ENCODE results near the gene ADCY6.

Gene ADCY6

GRCh38 chr12:48782457-48783395 is 6.2 kb downstream of the ADCY6 start:
- DNase-seq: no peak

GRCh38 chr12:48781750-48782456 is 7.0 kb downstream of the ADCY6 start:
- DNase-seq: no peak

DNA sequence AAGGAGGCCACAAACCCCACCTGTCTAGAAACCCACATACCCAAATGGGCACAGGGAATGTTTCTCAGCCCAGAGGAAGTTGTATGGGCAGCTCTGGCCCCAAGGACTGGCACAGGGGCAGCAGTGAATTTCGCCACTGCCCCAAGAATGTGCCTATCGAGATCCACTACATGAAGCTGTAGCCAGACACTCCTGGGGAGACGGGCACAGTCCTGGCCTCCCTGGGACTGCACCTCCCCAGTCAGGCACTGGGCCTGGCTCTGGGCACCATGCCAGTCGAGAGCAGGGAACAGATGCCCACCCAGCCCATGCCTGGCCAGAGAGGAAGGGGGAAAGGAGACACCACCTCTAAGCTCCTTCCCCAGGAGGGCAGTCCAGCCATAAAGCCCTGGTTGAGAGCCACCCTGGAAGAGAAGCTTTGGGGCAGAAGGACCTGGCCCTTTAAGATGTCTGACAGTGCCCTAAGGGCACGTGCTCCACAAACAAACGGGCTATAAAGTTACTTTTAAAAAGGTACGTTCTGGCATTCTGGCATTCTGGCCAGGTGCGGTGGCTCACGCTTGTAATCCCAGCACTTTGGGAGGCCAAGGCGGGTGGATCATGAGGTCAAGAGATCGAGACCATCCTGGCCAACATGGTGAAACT is 8.4 kb downstream of the ADCY6 start:
- no peak for DNase-seq

GRCh38 chr12:48779869-48780268 is 9.0 kb downstream of the ADCY6 start:
- DNase-seq: no peak

- no peak for DNase-seq
These were observed 11.1 kb downstream of the ADCY6 start for GRCh38 chr12:48777501-48778400.

GRCh38 chr12:48776956-48777355 is 11.9 kb downstream of the ADCY6 start:
- no peak for DNase-seq

GRCh38 chr12:48775991-48776649 is 12.8 kb downstream of the ADCY6 start:
- DNase-seq: no peak

DNA sequence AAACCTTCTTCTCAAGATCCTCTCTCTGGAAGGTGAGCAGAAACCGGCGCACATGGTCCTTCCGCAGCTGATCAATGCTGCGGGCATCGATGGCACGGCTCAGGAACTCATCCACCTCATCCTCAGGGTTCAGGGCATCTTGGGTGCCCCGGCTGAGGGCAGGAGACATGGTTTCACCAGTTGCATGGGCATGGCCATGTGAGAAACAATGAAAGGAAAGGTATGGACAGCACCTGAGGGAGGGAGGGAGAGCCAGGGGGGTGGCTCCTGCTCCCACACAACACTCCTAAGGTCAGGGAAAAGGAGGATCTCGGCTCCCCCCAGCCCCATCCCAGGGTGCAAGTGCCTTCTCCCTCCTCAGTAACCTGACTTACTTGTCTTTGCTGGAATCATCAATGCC is 13.6 kb downstream of the ADCY6 start:
- DNase-seq: no peak

- no peak for DNase-seq
These were observed 14.4 kb downstream of the ADCY6 start for GRCh38 chr12:48774516-48774915.

GRCh38 chr12:48773686-48774085 is 15.2 kb downstream of the ADCY6 start:
- DNase-seq: no peak

- no peak for DNase-seq
These were observed 17.2 kb downstream of the ADCY6 start for GRCh38 chr12:48771588-48772112.

DNA sequence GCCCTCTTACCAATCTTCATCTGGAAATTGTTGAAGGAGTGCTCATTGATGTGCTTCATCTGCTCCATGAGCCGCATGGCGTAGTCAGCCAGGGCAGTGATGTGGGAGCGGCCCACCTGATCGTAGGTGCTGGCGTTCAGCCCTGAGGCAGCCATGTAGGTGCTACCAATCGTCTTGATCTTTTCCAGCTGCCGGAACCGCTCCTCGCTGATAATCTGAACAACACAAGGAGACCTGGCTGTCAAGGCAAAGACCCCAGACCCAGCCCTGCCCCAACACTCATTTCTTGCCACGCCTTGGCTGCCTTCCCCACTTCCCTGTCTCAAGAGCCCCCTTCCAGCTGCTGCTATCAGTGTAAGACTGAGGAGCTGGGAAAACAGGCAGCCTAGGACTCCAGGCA is 18.1 kb downstream of the ADCY6 start:
- no peak for DNase-seq

- no peak for DNase-seq
These were observed 20.2 kb downstream of the ADCY6 start for GRCh38 chr12:48768736-48769135.

GRCh38 chr12:48768147-48768546 is 20.7 kb downstream of the ADCY6 start:
- no peak for DNase-seq

DNA sequence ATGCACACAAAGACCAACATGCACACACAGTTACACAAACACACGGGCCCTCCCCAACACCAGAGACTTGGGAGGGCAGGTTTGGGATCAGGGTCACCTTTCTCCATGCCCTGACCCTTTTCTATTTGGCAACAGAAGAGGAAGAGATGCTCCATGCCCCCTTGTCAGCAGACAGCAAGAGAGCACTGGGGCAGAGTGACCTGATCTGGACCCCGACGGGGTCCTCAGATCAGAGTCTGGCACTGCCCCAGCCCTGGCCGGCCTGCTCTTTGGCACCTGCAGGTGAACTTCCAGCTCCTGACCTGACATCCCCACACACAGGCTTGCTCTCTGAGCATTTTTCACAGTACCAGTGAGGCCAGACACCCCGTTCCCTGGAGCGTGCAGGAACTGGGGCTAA is 21.4 kb downstream of the ADCY6 start:
- DNase-seq: no peak

- no peak for DNase-seq
These were observed 21.8 kb downstream of the ADCY6 start for GRCh38 chr12:48767047-48767446.

- no peak for DNase-seq
These were observed 23.1 kb downstream of the ADCY6 start for GRCh38 chr12:48765753-48766162.

DNA sequence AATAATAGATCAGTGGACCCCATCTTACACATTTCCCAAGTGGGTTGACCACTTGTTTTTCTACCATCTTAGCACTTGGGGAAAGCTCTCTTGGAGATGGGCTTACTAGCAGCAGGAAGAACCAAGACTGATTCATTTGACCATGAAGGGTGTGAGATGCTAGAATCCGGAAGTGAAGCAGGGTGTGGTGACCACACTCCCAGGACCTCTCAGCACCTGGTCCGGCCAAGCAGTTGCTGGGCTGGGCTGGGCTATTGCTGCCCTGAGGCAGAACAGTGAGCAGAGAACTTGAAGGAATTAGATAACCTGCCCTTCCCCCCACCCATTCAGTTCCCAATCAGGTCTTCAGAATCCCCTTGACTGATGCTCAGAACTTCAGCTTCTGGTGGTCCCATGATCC is 24.4 kb downstream of the ADCY6 start:
- no peak for DNase-seq

DNA sequence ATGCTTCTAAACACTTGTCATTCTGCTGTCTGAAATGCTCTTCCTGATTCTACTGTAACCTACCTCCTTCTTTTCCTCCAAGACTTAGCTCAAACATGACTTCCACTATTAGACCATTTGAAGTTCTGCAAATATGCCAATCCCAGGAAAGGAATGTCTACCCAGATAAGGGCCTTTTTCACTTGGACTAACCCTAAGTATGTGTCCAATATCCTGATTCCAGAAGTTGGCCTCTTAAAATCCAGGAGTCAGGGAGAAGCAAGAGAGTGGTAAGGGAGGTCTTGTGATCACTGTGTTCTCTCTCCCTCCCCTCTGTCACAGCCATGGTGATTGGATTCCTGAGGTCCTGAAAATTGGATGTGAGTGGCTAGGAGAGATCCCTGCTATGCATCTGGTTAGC is 30.2 kb downstream of the ADCY6 start:
- no peak for DNase-seq

DNA sequence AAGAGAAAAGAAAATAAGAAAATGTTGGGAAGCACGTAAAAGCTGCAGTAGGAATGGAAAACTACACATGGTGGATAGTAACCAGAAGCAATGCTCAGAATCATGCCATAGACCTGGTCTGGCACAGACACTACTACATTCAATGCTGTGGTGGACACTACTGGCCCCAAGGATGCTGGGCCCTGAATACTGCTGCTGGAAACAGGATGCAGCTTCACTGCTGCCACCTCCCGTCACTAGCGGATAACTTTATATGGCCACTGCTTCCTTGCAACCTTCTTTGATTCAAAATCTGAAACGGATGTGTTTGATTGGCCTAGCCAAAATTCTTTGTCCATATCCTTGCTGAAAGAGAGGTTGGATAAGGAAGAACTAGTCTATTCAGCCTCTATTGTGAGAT is 30.7 kb downstream of the ADCY6 start:
- DNase-seq: no peak

- DNase-seq: no peak
These were observed 38.0 kb downstream of the ADCY6 start for GRCh38 chr12:48750769-48751356.
